Keratinocyte (primary cell): ENCODE measurements around the gene CFAP69. TPM values are rescaled to one million over a fixed set of nuclear protein-coding genes. Genes with fewer than 3 reads are reported as not detected.
A peak's percentile ranks its signal among the peaks of the same experiment; 100 is the strongest.

ENCODE experiments used
- DNase-seq: peaks from one replicate; pipeline ENCODE4 v3.0.0-alpha.2; 2011; ENCODE audit warnings: low read depth, missing footprints, low spot score
- FAIRE-seq: peaks from 2 replicates; lab custom pipeline; 2011; peaks lifted over from hg19 to GRCh38; lab: Jason Lieb, UNC
- H2AFZ ChIP-seq: 2 replicates; pipeline ENCODE4 v1.6.0; 2012; ENCODE audit warnings: low read length, control low read depth, inconsistent platforms; ENCODE audit not compliant: control insufficient read depth
- H3K27ac ChIP-seq: 2 replicates; pipeline ENCODE4 v1.5.1; 2011; ENCODE audit warnings: low read length; ENCODE audit not compliant: control insufficient read depth, insufficient read depth
- H3K27me3 ChIP-seq: 3 replicates; pipeline ENCODE4 v1.6.0; 2011; ENCODE audit warnings: low read length; ENCODE audit not compliant: control insufficient read depth, insufficient read depth; ENCODE audit errors: extremely low read depth
- H3K36me3 ChIP-seq, 2 experiments: 2 replicates in 1 of 2; 3 replicates in 1 of 2; pipeline ENCODE4 v1.5.1; 2011; ENCODE audit warnings: low read length in 2 of 2, mild to moderate bottlenecking in 1 of 2; ENCODE audit not compliant: control insufficient read depth in 2 of 2, insufficient read depth in 2 of 2; ENCODE audit errors: extremely low read depth in 1 of 2
- H3K4me1 ChIP-seq: 3 replicates; pipeline ENCODE4 v1.5.1; 2011; ENCODE audit warnings: low read length; ENCODE audit not compliant: control insufficient read depth, insufficient read depth; ENCODE audit errors: extremely low read depth
- H3K4me2 ChIP-seq: 3 replicates; pipeline ENCODE4 v1.6.0; 2011; ENCODE audit warnings: low read depth, low read length; ENCODE audit not compliant: control insufficient read depth, insufficient read depth; ENCODE audit errors: extremely low read depth
- H3K4me3 ChIP-seq, 3 experiments: fragments of 200-600 bp in 1 of 3; sonication (generic) in 1 of 3; 2 replicates in 2 of 3; 3 replicates in 1 of 3; pipeline ENCODE4 v1.5.1; 2011 to 2016; ENCODE audit warnings: low read length in 3 of 3, mild to moderate bottlenecking in 3 of 3, control low read depth in 2 of 3, inconsistent platforms in 1 of 3, low read depth in 1 of 3, mixed read lengths in 1 of 3, mixed run types in 1 of 3, moderate library complexity in 1 of 3; ENCODE audit not compliant: control insufficient read depth in 2 of 3, insufficient read depth in 2 of 3; ENCODE audit errors: extremely low read depth in 1 of 3
- H3K79me2 ChIP-seq: 2 replicates; pipeline ENCODE4 v1.6.0; 2012; ENCODE audit warnings: low read length; ENCODE audit not compliant: control insufficient read depth, insufficient read depth
- H3K9ac ChIP-seq: 3 replicates; pipeline ENCODE4 v1.6.0; 2011; ENCODE audit warnings: low read length; ENCODE audit not compliant: control insufficient read depth, insufficient read depth; ENCODE audit errors: extremely low read depth
- H3K9me1 ChIP-seq: 3 replicates; pipeline ENCODE4 v1.6.0; 2011; ENCODE audit warnings: low read length; ENCODE audit not compliant: control insufficient read depth, insufficient read depth; ENCODE audit errors: extremely low read depth
- H3K9me3 ChIP-seq: 2 replicates; pipeline ENCODE4 v1.5.1; 2012; ENCODE audit warnings: low read depth, low read length; ENCODE audit not compliant: control insufficient read depth
- H4K20me1 ChIP-seq: 3 replicates; pipeline ENCODE4 v1.6.0; 2011; ENCODE audit warnings: low read length; ENCODE audit not compliant: control insufficient read depth, insufficient read depth; ENCODE audit errors: extremely low read depth
- EZH2 ChIP-seq: IDR thresholded peaks from one replicate; pipeline ENCODE4 v1.6.1; 2012; ENCODE audit warnings: inconsistent platforms, mild to moderate bottlenecking, low read length, moderate library complexity
- dilution Hi-C: fragments of 300-500 bp; cut with MboI; formaldehyde crosslinking; loops from one replicate; pipeline ENCODE4 v1.7.0; 2020; ENCODE audit warnings: low sequenced_read_pairs; ENCODE audit not compliant: extremely low pct_ligation_motif_present
- polyA plus RNA-seq, 5 experiments: library from polyadenylated mRNA; depleted of rRNA in 3 of 5; stranded (reverse) in 3 of 5; stranded (forward) in 1 of 5; unstranded in 1 of 5; fragments of >200 nt; gene quantifications; 1 replicate in 1 of 5; 2 replicates in 3 of 5; 3 replicates in 1 of 5; pipeline versions ENCODE4 v1.2.1 to v1.2.3, GENCODE V29; 2011 to 2012; ENCODE audit warnings: missing spikeins in 2 of 5, low read depth in 1 of 5, low replicate concordance in 1 of 5
- TF ChIP-seq, protein P1 (sequence below), 3 experiments: IDR thresholded peaks in 1 of 3; conservative IDR thresholded peaks in 1 of 3; optimal IDR thresholded peaks in 1 of 3; 2 replicates in 2 of 3; 3 replicates in 1 of 3; pipeline versions ENCODE3 to v1.5.1; 2011; ENCODE audit warnings: low read length in 3 of 3, mild to moderate bottlenecking in 3 of 3, moderate library complexity in 2 of 3, control low read depth in 1 of 3, inconsistent platforms in 1 of 3; ENCODE audit not compliant: insufficient read depth in 2 of 3; ENCODE audit errors: extremely low read depth in 1 of 3

CFAP69 gene
- polyA plus RNA-seq, 1 donor (not counting 4 experiments of a cell fraction or from before 2014, with no cell fraction given), result 1.6 TPM

GRCh38 chr7:90210981-90211380 is 34.0 kb upstream of the CFAP69 start:
- no peaks in the 10 kb centered on the region for H3K79me2 ChIP-seq
- TF ChIP-seq, protein P1, sequence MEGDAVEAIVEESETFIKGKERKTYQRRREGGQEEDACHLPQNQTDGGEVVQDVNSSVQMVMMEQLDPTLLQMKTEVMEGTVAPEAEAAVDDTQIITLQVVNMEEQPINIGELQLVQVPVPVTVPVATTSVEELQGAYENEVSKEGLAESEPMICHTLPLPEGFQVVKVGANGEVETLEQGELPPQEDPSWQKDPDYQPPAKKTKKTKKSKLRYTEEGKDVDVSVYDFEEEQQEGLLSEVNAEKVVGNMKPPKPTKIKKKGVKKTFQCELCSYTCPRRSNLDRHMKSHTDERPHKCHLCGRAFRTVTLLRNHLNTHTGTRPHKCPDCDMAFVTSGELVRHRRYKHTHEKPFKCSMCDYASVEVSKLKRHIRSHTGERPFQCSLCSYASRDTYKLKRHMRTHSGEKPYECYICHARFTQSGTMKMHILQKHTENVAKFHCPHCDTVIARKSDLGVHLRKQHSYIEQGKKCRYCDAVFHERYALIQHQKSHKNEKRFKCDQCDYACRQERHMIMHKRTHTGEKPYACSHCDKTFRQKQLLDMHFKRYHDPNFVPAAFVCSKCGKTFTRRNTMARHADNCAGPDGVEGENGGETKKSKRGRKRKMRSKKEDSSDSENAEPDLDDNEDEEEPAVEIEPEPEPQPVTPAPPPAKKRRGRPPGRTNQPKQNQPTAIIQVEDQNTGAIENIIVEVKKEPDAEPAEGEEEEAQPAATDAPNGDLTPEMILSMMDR (optimal IDR thresholded peaks at IDR 0.05 in 1 of 3, IDR thresholded peaks at IDR 0.05 in 1 of 3, conservative IDR thresholded peaks at IDR 0.05 in 1 of 3; ENCODE audit: extremely low read depth in 1 of 3, insufficient read depth in 2 of 3, low read length in 3 of 3), result no peak
- DNase-seq, result no peak
- H3K9me1 ChIP-seq, result no peaks in the 10 kb centered on the region
- peak overlapping the region; percentile 84 for H2AFZ ChIP-seq
- peak overlapping the region; percentile 84 for H3K4me2 ChIP-seq
- dilution Hi-C loops, result no loop called here
- FAIRE-seq, result no peak
- peak overlapping the region; percentile 71 for H3K9ac ChIP-seq
- H3K9me3 ChIP-seq, result no peaks in the 10 kb centered on the region
- peak overlapping the region; percentile 44 for H3K27ac ChIP-seq
- no peaks in the 10 kb centered on the region for H4K20me1 ChIP-seq
- no peaks in the 10 kb centered on the region for H3K36me3 ChIP-seq
- H3K27me3 ChIP-seq, result no peaks in the 10 kb centered on the region
- peaks cover 11% of the 10 kb centered on the region for H3K4me1 ChIP-seq
- H3K4me3 ChIP-seq, result peak overlapping the region; percentile 65 to 67 (median 66)

DNA sequence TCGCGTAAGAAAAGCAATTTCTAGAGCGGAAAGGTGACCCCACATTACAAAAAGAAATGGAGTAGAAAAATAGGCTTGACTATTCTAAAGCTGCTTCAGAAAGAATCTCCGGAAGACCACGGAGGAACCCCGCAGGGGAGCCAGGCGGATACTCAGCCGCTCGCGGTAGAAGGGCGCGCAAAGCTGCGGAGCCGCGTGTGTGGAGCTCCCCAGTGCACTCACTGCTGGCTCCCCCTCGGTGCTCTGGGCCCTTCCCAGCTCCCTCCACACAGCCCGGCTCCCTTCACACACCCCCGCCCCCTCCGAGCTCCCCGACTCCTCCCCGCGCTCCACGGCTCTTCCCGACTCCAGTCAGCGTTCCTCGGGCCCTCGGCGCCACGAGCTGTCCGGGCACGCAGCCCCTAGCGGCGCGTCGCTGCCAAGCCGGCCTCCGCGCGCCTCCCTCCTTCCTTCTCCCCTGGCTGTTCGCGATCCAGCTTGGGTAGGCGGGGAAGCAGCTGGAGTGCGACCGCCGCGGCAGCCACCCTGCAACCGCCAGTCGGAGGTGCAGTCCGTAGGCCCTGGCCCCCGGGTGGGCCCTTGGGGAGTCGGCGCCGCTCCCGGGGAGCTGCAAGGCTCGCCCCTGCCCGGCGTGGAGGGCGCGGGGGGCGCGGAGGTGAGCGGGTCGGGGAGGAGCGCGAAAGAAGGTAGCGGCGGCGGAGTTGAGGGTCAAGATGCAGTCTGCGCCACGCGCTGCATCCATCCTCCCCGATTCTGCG is 33.4 kb upstream of the CFAP69 start, which contains the start of gene STEAP2:
TSS of gene STEAP2 (plus strand) at position 350 of the 758 bp plus-strand sequence. CDS start 13,343 bp downstream, outside the sequence.
- Histone ChIP-seq H4K20me1 (no peaks in the 10 kb centered on the region), H3K4me2 (peak within 1 kb of the TSS; percentile 84), H3K9ac (peak within 1 kb of the TSS; percentile 71), H3K79me2 (no peaks in the 10 kb centered on the region), H3K9me1 (no peaks in the 10 kb centered on the region), H3K36me3 (no peaks in the 10 kb centered on the region), H2AFZ (peak within 1 kb of the TSS; percentile 85), H3K4me3 (peak within 1 kb of the TSS; percentile 65 to 67 (median 66)), H3K9me3 (no peaks in the 10 kb centered on the region), H3K4me1 (peaks cover 11% of the 10 kb centered on the region), H3K27me3 (no peaks in the 10 kb centered on the region), H3K27ac (peak within 1 kb of the TSS; percentile 44)
- FAIRE-seq, result no peak
- DNase-seq, result no peak
- no peak for TF ChIP-seq EZH2
- TF ChIP-seq, protein P1 (optimal IDR thresholded peaks at IDR 0.05 in 1 of 3, IDR thresholded peaks at IDR 0.05 in 1 of 3, conservative IDR thresholded peaks at IDR 0.05 in 1 of 3; ENCODE audit: extremely low read depth in 1 of 3, insufficient read depth in 2 of 3, low read length in 3 of 3), result peak; percentile 28 to 82 (median 72)
- dilution Hi-C loops, result no loop called here
